Neural cell (in vitro differentiated cells): Measurements from ENCODE around the gene CD300A. TPM values are rescaled to one million over a fixed set of nuclear protein-coding genes. Genes with fewer than 3 reads are reported as not detected.

Source experiments
- H2AFZ ChIP-seq: fragments of 200-600, 300-800 bp; sonication (generic), shearing (Covaris generic); 2 replicates; pipeline ENCODE4 v1.6.0; 2014; ENCODE audit warnings: low read depth, mild to moderate bottlenecking, antibody characterized with exemption, low read length, moderate library complexity
- H3F3A ChIP-seq: fragments of 200-600 bp; shearing (Covaris generic); 2 replicates; pipeline ENCODE4 v1.6.1; 2016; ENCODE audit warnings: mild to moderate bottlenecking, moderate library complexity, mixed read lengths, antibody characterized with exemption, low read length; ENCODE audit not compliant: insufficient read depth, poor library complexity, severe bottlenecking
- H3K27ac ChIP-seq: fragments of 200-600, 300-800 bp; sonication (generic), shearing (Covaris generic); 2 replicates; pipeline ENCODE4 v1.5.1; 2014; ENCODE audit warnings: mild to moderate bottlenecking, low read length, moderate library complexity
- H3K27me3 ChIP-seq: fragments of 300-800, 200-600 bp; sonication (generic), shearing (Covaris generic); 2 replicates; pipeline ENCODE4 v1.6.0; 2014; ENCODE audit warnings: mild to moderate bottlenecking, low read depth, low read length, moderate library complexity; ENCODE audit not compliant: insufficient read depth
- H3K36me3 ChIP-seq: fragments of 300-800, 200-600 bp; sonication (generic), shearing (Covaris generic); 2 replicates; pipeline ENCODE4 v1.5.1; 2014; ENCODE audit warnings: mild to moderate bottlenecking, antibody characterized with exemption, low read length, moderate library complexity; ENCODE audit not compliant: insufficient read depth
- H3K4me2 ChIP-seq: fragments of 300-800, 200-600 bp; sonication (generic), shearing (Covaris generic); 2 replicates; pipeline ENCODE4 v1.6.0; 2014; ENCODE audit warnings: mild to moderate bottlenecking, low read length
- H3K4me3 ChIP-seq: fragments of 300-800, 200-600 bp; sonication (generic), shearing (Covaris generic); 2 replicates; pipeline ENCODE4 v1.5.1; 2014; ENCODE audit warnings: mild to moderate bottlenecking, low read length, moderate library complexity
- H3K79me2 ChIP-seq: fragments of 200-600 bp; shearing (Covaris generic); replicated peaks from 2 replicates; pipeline ENCODE4 v1.6.0; 2014; ENCODE audit warnings: mild to moderate bottlenecking, low read length, moderate library complexity; ENCODE audit not compliant: insufficient read depth
- H3K9ac ChIP-seq: fragments of 300-800, 200-600 bp; sonication (generic), shearing (Covaris generic); 2 replicates; pipeline ENCODE4 v1.6.1; 2016; ENCODE audit warnings: mild to moderate bottlenecking, low read length, mixed read lengths
- H3K9me2 ChIP-seq: fragments of 200-600 bp; shearing (Covaris generic); 2 replicates; pipeline ENCODE4 v1.6.1; 2016; ENCODE audit warnings: mild to moderate bottlenecking, low read length, mixed read lengths; ENCODE audit not compliant: insufficient read depth
- H3K9me3 ChIP-seq: fragments of 200-600, 300-800 bp; sonication (generic), shearing (Covaris generic); 2 replicates; pipeline ENCODE4 v1.6.1; 2016; ENCODE audit warnings: mild to moderate bottlenecking, mixed run types, low read length, moderate library complexity, mixed read lengths
- H4K20me1 ChIP-seq: fragments of 200-600 bp; shearing (Covaris generic); 2 replicates; pipeline ENCODE4 v1.6.1; 2016; ENCODE audit warnings: mild to moderate bottlenecking, mixed run types; ENCODE audit not compliant: insufficient read depth
- CTCF ChIP-seq: fragments of 450-650 bp; IDR thresholded peaks from 2 replicates; pipeline ENCODE4 v1.5.1; 2014; ENCODE audit warnings: antibody characterized with exemption, mild to moderate bottlenecking, moderate library complexity; ENCODE audit not compliant: poor library complexity, severe bottlenecking
- EP300 ChIP-seq: fragments of 450-650 bp; conservative IDR thresholded peaks from 2 replicates; pipeline ENCODE4 v1.6.1; 2014; ENCODE audit warnings: antibody characterized with exemption, mild to moderate bottlenecking, moderate library complexity; ENCODE audit not compliant: poor library complexity, severe bottlenecking
- EZH2 ChIP-seq: fragments of 200-600, 300-800 bp; shearing (Covaris generic), sonication (generic); IDR thresholded peaks from 2 replicates; pipeline ENCODE4 v1.6.1; 2014; ENCODE audit warnings: antibody characterized with exemption, low read length, borderline replicate concordance, mild to moderate bottlenecking; ENCODE audit not compliant: insufficient read depth, poor library complexity, severe bottlenecking
- MXI1 ChIP-seq: fragments of 450-650 bp; conservative IDR thresholded peaks from 2 replicates; pipeline ENCODE4 v1.6.1; 2014; ENCODE audit warnings: antibody characterized with exemption, mild to moderate bottlenecking; ENCODE audit not compliant: poor library complexity, severe bottlenecking
- POLR2AphosphoS5 ChIP-seq: IDR thresholded peaks from 2 replicates; pipeline ENCODE4 v1.6.1; 2012
- RAD21 ChIP-seq: fragments of 450-650 bp; conservative IDR thresholded peaks from 2 replicates; pipeline ENCODE4 v1.6.1; 2014; ENCODE audit warnings: antibody characterized with exemption, mild to moderate bottlenecking, moderate library complexity
- REST ChIP-seq: IDR thresholded peaks from 2 replicates; pipeline ENCODE4 v1.6.1; 2012; ENCODE audit warnings: borderline replicate concordance
- SMC3 ChIP-seq: fragments of 450-650 bp; conservative IDR thresholded peaks from 2 replicates; pipeline ENCODE4 v1.6.1; 2014; ENCODE audit warnings: antibody characterized with exemption, mild to moderate bottlenecking, moderate library complexity; ENCODE audit not compliant: poor library complexity
- TAF1 ChIP-seq: IDR thresholded peaks from 2 replicates; pipeline ENCODE4 v1.6.1; 2012; ENCODE audit warnings: low read depth
- polyA plus RNA-seq: library from polyadenylated mRNA; depleted of rRNA; stranded (reverse); fragments of >200 nt; gene quantifications from 2 replicates; pipeline ENCODE4 v1.2.3, GENCODE V29; 2014

CD300A gene
- polyA plus RNA-seq, 1 donor from 2014 or later: 0.35 TPM

GRCh38 chr17:74523308-74523707 lies 56.9 kb downstream of the CD300A start:
- Histone ChIP-seq H3K4me3 (no peak overlapping the region), H3K4me2 (no peak overlapping the region), H3K27me3 (no peaks in the 10 kb centered on the region), H2AFZ (no peak overlapping the region), H3F3A (no peaks in the 10 kb centered on the region), H4K20me1 (no peaks in the 10 kb centered on the region), H3K9me2 (no peaks in the 10 kb centered on the region), H3K9ac (no peak overlapping the region), H3K27ac (no peak overlapping the region), H3K36me3 (no peaks in the 10 kb centered on the region), H3K9me3 (no peaks in the 10 kb centered on the region), H3K79me2 (no peaks in the 10 kb centered on the region)
- TF ChIP-seq MXI1 (no peak), POLR2AphosphoS5 (no peak), REST (no peak), RAD21 (no peak), CTCF (no peak), EZH2 (no peak), TAF1 (no peak), EP300 (no peak), SMC3 (no peak)

DNA sequence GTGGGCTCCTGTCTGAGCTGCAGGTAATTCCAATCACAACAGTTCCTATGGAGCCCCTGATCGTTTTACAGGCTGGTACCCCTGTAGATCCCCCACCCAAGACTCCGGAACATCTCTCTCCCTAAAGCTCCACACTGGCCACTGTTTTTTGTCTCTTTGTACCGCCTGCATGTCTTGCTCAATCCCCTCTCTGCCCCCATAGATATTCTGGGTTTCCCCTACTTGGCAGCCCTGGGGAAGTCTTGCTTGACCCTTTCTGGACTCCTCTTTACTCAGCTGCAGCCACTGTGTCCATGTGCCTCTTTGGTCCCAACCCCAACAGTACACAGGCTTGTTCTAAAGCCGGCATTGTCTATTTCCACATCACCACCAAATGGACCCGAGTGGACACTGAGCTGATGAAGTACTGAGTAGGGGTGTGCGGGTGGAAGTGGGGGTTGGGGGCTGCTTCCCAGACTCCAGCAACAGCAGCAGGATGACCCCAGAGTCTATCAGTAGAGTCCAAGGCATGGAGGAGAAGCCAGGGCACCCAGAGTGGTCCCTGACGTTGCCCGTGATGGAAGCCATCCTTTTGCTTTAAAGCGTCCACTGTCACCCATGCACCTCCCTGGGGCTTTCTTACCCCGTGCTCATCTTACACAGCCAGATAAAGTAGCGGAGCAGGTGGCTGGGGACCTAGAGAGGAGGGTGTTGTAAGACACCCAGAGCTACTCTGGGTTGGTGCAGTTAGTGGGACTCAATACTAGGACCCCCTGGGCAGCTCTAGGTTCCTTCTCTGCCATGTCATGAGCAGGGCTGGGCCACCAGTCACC lies 58.4 kb downstream of the CD300A start:
- Histone ChIP-seq H3K36me3 (no peaks in the 10 kb centered on the region), H3K9me2 (no peaks in the 10 kb centered on the region), H2AFZ (no peak overlapping the region), H3K4me3 (no peak overlapping the region), H3K27ac (no peak overlapping the region), H3K9ac (no peak overlapping the region), H3K79me2 (no peaks in the 10 kb centered on the region), H3K9me3 (no peaks in the 10 kb centered on the region), H3K27me3 (no peaks in the 10 kb centered on the region), H3K4me2 (no peak overlapping the region), H3F3A (no peaks in the 10 kb centered on the region), H4K20me1 (no peaks in the 10 kb centered on the region)
- no peak for TF ChIP-seq CTCF
